ENCODE measurements around the gene PXN.
"Not testable (repeated sequence)": the region's sequence is repeated elsewhere in the genome, so short reads cannot be mapped to it uniquely, and the experiment has no call there.

Gene PXN

GRCh38 chr12:120262852-120263747, 2.4 kb downstream of the PXN start:
- no peak for DNase-seq (ENCODE audit: low read depth in 2 of 2)

GRCh38 chr12:120261951-120262851, 3.3 kb downstream of the PXN start:
- DNase-seq (ENCODE audit: low read depth in 2 of 2) = no peak

- no peak for DNase-seq (ENCODE audit: low read depth in 2 of 2)
Measured at GRCh38 chr12:120260607-120261006, 4.9 kb downstream of the PXN start.

- no peak for DNase-seq (ENCODE audit: low read depth in 2 of 2)
Measured at GRCh38 chr12:120259418-120260202, 5.9 kb downstream of the PXN start.

- DNase-seq (ENCODE audit: low read depth in 2 of 2) = no peak
Measured at GRCh38 chr12:120258323-120258896, 7.1 kb downstream of the PXN start.

- DNase-seq (ENCODE audit: low read depth in 2 of 2) = no peak
Measured at GRCh38 chr12:120257041-120257821, 8.3 kb downstream of the PXN start.

- no peak for DNase-seq (ENCODE audit: low read depth in 2 of 2)
Measured at GRCh38 chr12:120254809-120255208, 10.7 kb downstream of the PXN start.

- not testable (repeated sequence) for DNase-seq (ENCODE audit: low read depth in 2 of 2)
Measured at GRCh38 chr12:120253313-120253712, 12.2 kb downstream of the PXN start.

- peak in 1 of 2 donors; percentile 64 for DNase-seq (ENCODE audit: low read depth in 2 of 2)
Measured at GRCh38 chr12:120252071-120252906, 13.2 kb downstream of the PXN start.

GRCh38 chr12:120251364-120252070, 14.0 kb downstream of the PXN start:
- DNase-seq (ENCODE audit: low read depth in 2 of 2) = not testable (repeated sequence)

- DNase-seq (ENCODE audit: low read depth in 2 of 2) = no peak
Measured at GRCh38 chr12:120249875-120250795, 15.4 kb downstream of the PXN start.

- no peak for DNase-seq (ENCODE audit: low read depth in 2 of 2)
Measured at GRCh38 chr12:120249266-120249874, 16.2 kb downstream of the PXN start.

GRCh38 chr12:120247621-120248030, 17.9 kb downstream of the PXN start:
- DNase-seq (ENCODE audit: low read depth in 2 of 2) = no peak

GRCh38 chr12:120247183-120247582, 18.3 kb downstream of the PXN start:
- no peak for DNase-seq (ENCODE audit: low read depth in 2 of 2)

GRCh38 chr12:120246705-120247104, 18.8 kb downstream of the PXN start:
- not testable (repeated sequence) for DNase-seq (ENCODE audit: low read depth in 2 of 2)

GRCh38 chr12:120242971-120243699, 22.4 kb downstream of the PXN start:
- no peak for DNase-seq (ENCODE audit: low read depth in 2 of 2)
